ENCODE results near the gene YBX2. TPM values are rescaled to one million over a fixed set of nuclear protein-coding genes. Genes with fewer than 3 reads are reported as not detected.

The YBX2 gene
- total and polyA plus RNA-seq, 4 donors, result 0.10 to 5.6 (median 0.60) TPM; not detected in 1

- Histone ChIP-seq H3K9me3 (ENCODE audit: control insufficient read depth, low read length) (no peaks in the 10 kb centered on the region), H3K4me1 (ENCODE audit: control insufficient read depth in 1 of 2, insufficient read depth in 2 of 2, low read length in 2 of 2) (no peaks in the 10 kb centered on the region), H3K36me3 (ENCODE audit: control insufficient read depth in 1 of 2, insufficient read depth in 2 of 2, low read length in 1 of 2) (peaks cover 0 to 4% of the 10 kb centered on the region in 2 donors), H3K27me3 (ENCODE audit: control insufficient read depth in 1 of 2, insufficient read depth in 2 of 2, low read length in 1 of 2) (no peaks in the 10 kb centered on the region), H3K27ac (ENCODE audit: low read depth in 1 of 2, low read length in 2 of 2) (no peak overlapping the region), H3K4me3 (ENCODE audit: low read length in 2 of 2) (no peak overlapping the region)
- 84 to 85% methylated on average over 16 of the region's 16 CpGs for WGBS, 2 donors
- no peak for ATAC-seq (ENCODE audit: low FRiP score)
- no peak for DNase-seq
- intact Hi-C loops (cut with DNase I), result no loop called here
Observed at GRCh38 chr17:7317161-7317803, 22.8 kb upstream of the YBX2 start.

GRCh38 chr17:7315570-7316235 is 21.3 kb upstream of the YBX2 start:
- Histone ChIP-seq H3K9me3 (ENCODE audit: control insufficient read depth, low read length) (no peaks in the 10 kb centered on the region), H3K27ac (ENCODE audit: low read depth in 1 of 2, low read length in 2 of 2) (peak overlapping the region; percentile 42 to 69), H3K36me3 (ENCODE audit: control insufficient read depth in 1 of 2, insufficient read depth in 2 of 2, low read length in 1 of 2) (peaks cover 0 to 4% of the 10 kb centered on the region in 2 donors), H3K4me3 (ENCODE audit: low read length in 2 of 2) (peak overlapping the region in 1 of 2 donors; percentile 70), H3K4me1 (ENCODE audit: control insufficient read depth in 1 of 2, insufficient read depth in 2 of 2, low read length in 2 of 2) (no peaks in the 10 kb centered on the region), H3K27me3 (ENCODE audit: control insufficient read depth in 1 of 2, insufficient read depth in 2 of 2, low read length in 1 of 2) (no peaks in the 10 kb centered on the region)
- DNase-seq, result no peak
- 34 to 37% methylated on average over 29 to 30 of the region's 30 CpGs for WGBS, 2 donors
- peak; percentile 8 for ATAC-seq (ENCODE audit: low FRiP score)
- intact Hi-C loops (cut with DNase I), result no loop called here

GRCh38 chr17:7314719-7315569 is 20.5 kb upstream of the YBX2 start, which contains the start of gene GPS2:
Gene GPS2 (minus strand): TSS chr17:7315360. CDS start chr17:7315052, 308 bp downstream.
- Histone ChIP-seq H3K27me3 (ENCODE audit: control insufficient read depth in 1 of 2, insufficient read depth in 2 of 2, low read length in 1 of 2) (no peaks in the 10 kb centered on the region), H3K36me3 (ENCODE audit: control insufficient read depth in 1 of 2, insufficient read depth in 2 of 2, low read length in 1 of 2) (peaks cover 0 to 6% of the 10 kb centered on the region in 2 donors), H3K9me3 (ENCODE audit: control insufficient read depth, low read length) (no peaks in the 10 kb centered on the region), H3K4me1 (ENCODE audit: control insufficient read depth in 1 of 2, insufficient read depth in 2 of 2, low read length in 2 of 2) (no peaks in the 10 kb centered on the region), H3K4me3 (ENCODE audit: low read length in 2 of 2) (peak within 1 kb of the TSS; percentile 70 to 76), H3K27ac (ENCODE audit: low read depth in 1 of 2, low read length in 2 of 2) (peak within 1 kb of the TSS; percentile 69 to 79)
- intact Hi-C loops (cut with DNase I), result no loop called here
- DNase-seq (peak; percentile 95 to 98), ATAC-seq (ENCODE audit: low FRiP score) (peak; percentile 90)
- 0% methylated on average over 93 to 95 of the region's 95 CpGs for WGBS, 2 donors

- Histone ChIP-seq H3K9me3 (ENCODE audit: control insufficient read depth, low read length) (no peaks in the 10 kb centered on the region), H3K27me3 (ENCODE audit: control insufficient read depth in 1 of 2, insufficient read depth in 2 of 2, low read length in 1 of 2) (no peaks in the 10 kb centered on the region), H3K27ac (ENCODE audit: low read depth in 1 of 2, low read length in 2 of 2) (peak overlapping the region in 1 of 2 donors; percentile 79), H3K4me3 (ENCODE audit: low read length in 2 of 2) (peak overlapping the region; percentile 70 to 76), H3K36me3 (ENCODE audit: control insufficient read depth in 1 of 2, insufficient read depth in 2 of 2, low read length in 1 of 2) (peaks cover 0 to 8% of the 10 kb centered on the region in 2 donors), H3K4me1 (ENCODE audit: control insufficient read depth in 1 of 2, insufficient read depth in 2 of 2, low read length in 2 of 2) (no peaks in the 10 kb centered on the region)
- 47% methylated on average over 9 of the region's 9 CpGs for WGBS, 2 donors
- no peak for DNase-seq
- no peak for ATAC-seq (ENCODE audit: low FRiP score)
- intact Hi-C loops (cut with DNase I), result no loop called here
Observed at GRCh38 chr17:7313890-7314718, 19.7 kb upstream of the YBX2 start.

- no peaks in the 10 kb centered on the region for H3K27me3 ChIP-seq (ENCODE audit: control insufficient read depth in 1 of 2, insufficient read depth in 2 of 2, low read length in 1 of 2)
- H3K9me3 ChIP-seq (ENCODE audit: control insufficient read depth, low read length), result no peaks in the 10 kb centered on the region
- intact Hi-C loops (cut with DNase I), result no loop called here
- 87 to 89% methylated on average over 7 of the region's 7 CpGs for WGBS, 2 donors
- H3K4me1 ChIP-seq (ENCODE audit: control insufficient read depth in 1 of 2, insufficient read depth in 2 of 2, low read length in 2 of 2), result no peaks in the 10 kb centered on the region
- no peak for ATAC-seq (ENCODE audit: low FRiP score)
- H3K4me3 ChIP-seq (ENCODE audit: low read length in 2 of 2), result no peak overlapping the region
- no peak for DNase-seq
- H3K27ac ChIP-seq (ENCODE audit: low read depth in 1 of 2, low read length in 2 of 2), result no peak overlapping the region
- H3K36me3 ChIP-seq (ENCODE audit: control insufficient read depth in 1 of 2, insufficient read depth in 2 of 2, low read length in 1 of 2), result peaks cover 0 to 8% of the 10 kb centered on the region in 2 donors
Observed at GRCh38 chr17:7313088-7313889, 18.9 kb upstream of the YBX2 start.

GRCh38 chr17:7312432-7313087 is 18.1 kb upstream of the YBX2 start:
- Histone ChIP-seq H3K27ac (ENCODE audit: low read depth in 1 of 2, low read length in 2 of 2) (no peak overlapping the region), H3K27me3 (ENCODE audit: control insufficient read depth in 1 of 2, insufficient read depth in 2 of 2, low read length in 1 of 2) (no peaks in the 10 kb centered on the region), H3K36me3 (ENCODE audit: control insufficient read depth in 1 of 2, insufficient read depth in 2 of 2, low read length in 1 of 2) (peaks cover 0 to 8% of the 10 kb centered on the region in 2 donors), H3K4me1 (ENCODE audit: control insufficient read depth in 1 of 2, insufficient read depth in 2 of 2, low read length in 2 of 2) (no peaks in the 10 kb centered on the region), H3K4me3 (ENCODE audit: low read length in 2 of 2) (no peak overlapping the region), H3K9me3 (ENCODE audit: control insufficient read depth, low read length) (no peaks in the 10 kb centered on the region)
- 80 to 85% methylated on average over 7 of the region's 7 CpGs for WGBS, 2 donors
- ATAC-seq (ENCODE audit: low FRiP score) (no peak), DNase-seq (no peak)
- intact Hi-C loops (cut with DNase I), result no loop called here

- Histone ChIP-seq H3K36me3 (ENCODE audit: control insufficient read depth in 1 of 2, insufficient read depth in 2 of 2, low read length in 1 of 2) (peaks cover 0 to 8% of the 10 kb centered on the region in 2 donors), H3K4me1 (ENCODE audit: control insufficient read depth in 1 of 2, insufficient read depth in 2 of 2, low read length in 2 of 2) (no peaks in the 10 kb centered on the region), H3K9me3 (ENCODE audit: control insufficient read depth, low read length) (no peaks in the 10 kb centered on the region), H3K27ac (ENCODE audit: low read depth in 1 of 2, low read length in 2 of 2) (no peak overlapping the region), H3K27me3 (ENCODE audit: control insufficient read depth in 1 of 2, insufficient read depth in 2 of 2, low read length in 1 of 2) (no peaks in the 10 kb centered on the region), H3K4me3 (ENCODE audit: low read length in 2 of 2) (no peak overlapping the region)
- 75 to 80% methylated on average over 7 of the region's 7 CpGs for WGBS, 2 donors
- intact Hi-C loops (cut with DNase I), result no loop called here
- DNase-seq (no peak), ATAC-seq (ENCODE audit: low FRiP score) (no peak)
Observed at GRCh38 chr17:7311110-7311705, 16.8 kb upstream of the YBX2 start.
